Colonic mucosa (tissue), 4 donors: ENCODE measurements around the gene AIDA. TPM values are rescaled to one million over a fixed set of nuclear protein-coding genes. Genes with fewer than 3 reads are reported as not detected.
"Not testable (repeated sequence)": the region's sequence is repeated elsewhere in the genome, so short reads cannot be mapped to it uniquely, and the experiment has no call there.

Source experiments
- DNase-seq: peaks from one replicate; pipeline ENCODE4 v3.0.0-alpha.2; 2020
- H3K27ac ChIP-seq: fragments of 200-600 bp; one replicate; pipeline ENCODE4 v1.8.0; 2021
- H3K27me3 ChIP-seq: fragments of 200-600 bp; one replicate; pipeline ENCODE4 v1.8.0; 2021
- H3K36me3 ChIP-seq: fragments of 200-600 bp; one replicate; pipeline ENCODE4 v1.8.0; 2021
- H3K4me1 ChIP-seq: fragments of 200-600 bp; one replicate; pipeline ENCODE4 v1.8.0; 2021; ENCODE audit warnings: mild to moderate bottlenecking
- H3K4me3 ChIP-seq: fragments of 200-600 bp; one replicate; pipeline ENCODE4 v1.8.0; 2021
- H3K9ac ChIP-seq, 2 donors: one replicate each; pipeline ENCODE4 v1.7.0; 2013; ENCODE audit warnings: control low read depth in 2 of 2, low read depth in 2 of 2, low read length in 2 of 2
- H3K9me3 ChIP-seq: fragments of 200-600 bp; one replicate; pipeline ENCODE4 v1.8.0; 2021
- CTCF ChIP-seq: fragments of 200-600 bp; IDR thresholded peaks from one replicate; pipeline ENCODE4 v1.8.0; 2022; ENCODE audit warnings: antibody characterized with exemption, mild to moderate bottlenecking
- intact Hi-C: fragments of 100-400 bp; cut with DNase I; formaldehyde crosslinking; loops from one replicate; pipeline ENCODE4 v1.14.1; 2022
- total RNA-seq, 2 donors: library from RNA; stranded (reverse); fragmentation: NEBNext Ultra II Directional in 1 of 2; extraction: Animal tissue kit (Norgen Biotek cat#: 25700) in 1 of 2; gene quantifications; one replicate each; pipeline ENCODE4 v1.2.1, GENCODE V29; 2021
- donor health status: healthy.
- donor health status: DM: no; HTN: no; CAD: no.
- donor health status: DM: no; HTN: no; CAD: no.

AIDA gene
- total RNA-seq, 2 donors from 2014 or later = 36.0 to 44.1 TPM

- intact Hi-C loops = no loop called here
- no peak for TF ChIP-seq CTCF
- no peaks in the 10 kb centered on the region for H3K27me3 ChIP-seq
- H3K4me3 ChIP-seq = no peak overlapping the region
- H3K9me3 ChIP-seq = no peaks in the 10 kb centered on the region
- no peaks in the 10 kb centered on the region for H3K4me1 ChIP-seq
- no peaks in the 10 kb centered on the region for H3K36me3 ChIP-seq
- no peak overlapping the region for H3K27ac ChIP-seq
- H3K9ac ChIP-seq = no peak overlapping the region
- no peak for DNase-seq
Measured at GRCh38 chr1:222697203-222697602, 15.1 kb downstream of the AIDA start.

DNA sequence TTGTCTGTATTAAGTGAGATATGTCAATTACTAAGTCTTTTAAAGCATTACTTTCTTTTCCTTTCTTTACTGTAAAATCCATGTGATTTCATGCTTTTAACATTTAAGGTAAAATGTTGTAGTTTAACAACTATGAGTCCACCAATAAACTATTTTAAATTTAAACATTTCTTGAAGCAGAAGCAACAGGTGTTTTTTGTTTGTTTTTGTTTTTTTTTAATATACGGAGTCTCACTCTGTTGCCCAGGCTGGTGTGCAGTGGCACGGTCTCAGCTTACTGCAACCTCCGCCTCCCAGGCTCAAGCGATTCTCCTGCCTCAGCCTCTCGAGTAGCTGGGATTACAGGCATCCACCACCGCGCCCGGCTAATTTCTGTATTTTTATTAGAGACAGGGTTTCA lies 15.6 kb downstream of the AIDA start:
- TF ChIP-seq CTCF = no peak
- Histone ChIP-seq H3K36me3 (no peaks in the 10 kb centered on the region), H3K4me3 (no peak overlapping the region), H3K4me1 (no peaks in the 10 kb centered on the region), H3K27ac (no peak overlapping the region), H3K9ac (no peak overlapping the region), H3K9me3 (no peaks in the 10 kb centered on the region), H3K27me3 (no peaks in the 10 kb centered on the region)
- no peak for DNase-seq
- intact Hi-C loops = no loop called here

GRCh38 chr1:222694927-222695326 lies 17.4 kb downstream of the AIDA start:
- no peak overlapping the region for H3K9ac ChIP-seq
- TF ChIP-seq CTCF = no peak
- DNase-seq = no peak
- intact Hi-C loops = no loop called here
- H3K27me3 ChIP-seq = no peaks in the 10 kb centered on the region
- H3K27ac ChIP-seq = no peak overlapping the region
- no peak overlapping the region for H3K4me3 ChIP-seq
- no peaks in the 10 kb centered on the region for H3K9me3 ChIP-seq
- no peaks in the 10 kb centered on the region for H3K36me3 ChIP-seq
- H3K4me1 ChIP-seq = no peaks in the 10 kb centered on the region

DNA sequence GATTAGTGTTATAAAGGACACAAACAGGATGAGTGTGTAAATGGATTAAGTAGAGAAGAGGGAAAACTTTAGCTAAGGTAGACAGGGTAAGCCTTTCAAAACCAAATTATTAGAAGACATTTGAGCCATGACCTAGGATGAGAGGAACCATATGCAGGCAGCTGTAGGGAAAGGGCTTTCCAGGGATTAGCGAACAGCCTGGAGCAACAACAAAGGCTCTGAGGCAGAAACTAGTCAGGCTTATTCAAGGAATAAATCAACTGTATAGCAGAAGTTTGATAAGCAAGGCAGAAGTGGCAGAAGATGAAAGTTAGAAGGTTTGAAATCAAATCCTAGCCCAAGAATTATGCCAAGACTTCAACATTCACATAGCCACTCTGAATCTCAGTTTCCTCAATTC lies 21.3 kb downstream of the AIDA start:
- H3K9me3 ChIP-seq = no peaks in the 10 kb centered on the region
- no peaks in the 10 kb centered on the region for H3K4me1 ChIP-seq
- no peak overlapping the region for H3K27ac ChIP-seq
- no peak overlapping the region for H3K4me3 ChIP-seq
- no peak for DNase-seq
- H3K9ac ChIP-seq = no peak overlapping the region
- TF ChIP-seq CTCF = no peak
- intact Hi-C loops = no loop called here
- H3K27me3 ChIP-seq = no peaks in the 10 kb centered on the region
- H3K36me3 ChIP-seq = peaks cover 5% of the 10 kb centered on the region

- Histone ChIP-seq H3K4me1 (no peaks in the 10 kb centered on the region), H3K9me3 (no peaks in the 10 kb centered on the region), H3K27me3 (no peaks in the 10 kb centered on the region), H3K9ac (no peak overlapping the region), H3K36me3 (no peaks in the 10 kb centered on the region), H3K4me3 (no peak overlapping the region), H3K27ac (no peak overlapping the region)
- no peak for DNase-seq
- intact Hi-C loops = no loop called here
- no peak for TF ChIP-seq CTCF
Measured at GRCh38 chr1:222680080-222680479, 32.2 kb downstream of the AIDA start.

- no peaks in the 10 kb centered on the region for H3K36me3 ChIP-seq
- H3K9me3 ChIP-seq = no peaks in the 10 kb centered on the region
- no peak overlapping the region for H3K27ac ChIP-seq
- no peak for DNase-seq
- no peak overlapping the region for H3K4me3 ChIP-seq
- no peaks in the 10 kb centered on the region for H3K4me1 ChIP-seq
- no peak for TF ChIP-seq CTCF
- no peak overlapping the region for H3K9ac ChIP-seq
- no peaks in the 10 kb centered on the region for H3K27me3 ChIP-seq
- intact Hi-C loops = no loop called here
Measured at GRCh38 chr1:222670110-222670509, 42.2 kb downstream of the AIDA start.

DNA sequence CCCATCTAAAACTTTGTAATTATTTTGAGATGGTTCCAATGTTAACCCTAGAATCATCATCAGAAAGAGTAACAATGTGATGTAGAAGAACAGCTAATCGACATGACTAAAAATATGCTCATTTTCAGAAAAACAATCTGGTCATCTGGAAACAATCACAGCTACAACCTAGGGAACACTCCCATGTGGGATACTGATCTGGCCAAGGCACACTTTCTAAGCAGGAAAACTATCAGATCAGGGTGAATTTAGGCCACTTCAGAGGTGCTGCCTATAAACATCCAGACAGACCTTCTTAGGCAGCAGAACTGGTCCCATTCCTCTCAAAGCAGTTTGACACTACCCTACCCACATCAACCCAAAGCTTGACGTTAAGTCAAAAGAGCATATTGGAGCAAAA lies 43.2 kb downstream of the AIDA start:
- H3K36me3 ChIP-seq, H3K9ac ChIP-seq, H3K9me3 ChIP-seq, H3K4me1 ChIP-seq, DNase-seq, H3K27ac ChIP-seq, intact Hi-C loops, H3K4me3 ChIP-seq, H3K27me3 ChIP-seq: not testable (repeated sequence)

GRCh38 chr1:222668184-222668583 lies 44.1 kb downstream of the AIDA start:
- H3K27ac ChIP-seq, H3K9ac ChIP-seq, DNase-seq, H3K27me3 ChIP-seq, intact Hi-C loops, H3K9me3 ChIP-seq, H3K4me1 ChIP-seq, H3K4me3 ChIP-seq: not testable (repeated sequence)
- H3K36me3 ChIP-seq = peaks cover 13% of the 10 kb centered on the region
